GM12878 (cell line): ENCODE data around the gene ALG2. TPM values are rescaled to one million over a fixed set of nuclear protein-coding genes. Genes with fewer than 3 reads are reported as not detected.

Experiments
- ATF7 ChIP-seq: fragments of 450-650 bp; IDR thresholded peaks from 2 replicates; pipeline ENCODE4 v1.6.1; 2016; ENCODE audit warnings: low read depth, mild to moderate bottlenecking
- BCL3 ChIP-seq: IDR thresholded peaks from 2 replicates; pipeline ENCODE4 v1.6.1; 2011; ENCODE audit warnings: borderline replicate concordance, low read depth, mild to moderate bottlenecking, moderate library complexity, low read length; ENCODE audit not compliant: insufficient read depth, poor library complexity, severe bottlenecking
- FOS ChIP-seq: IDR thresholded peaks from 3 replicates; pipeline ENCODE4 v1.6.1; 2011; ENCODE audit warnings: borderline replicate concordance; ENCODE audit not compliant: insufficient read length; ENCODE audit errors: extremely low read depth
- HCFC1 ChIP-seq: fragments of 150-350 bp; IDR thresholded peaks from 2 replicates; pipeline ENCODE4 v1.6.1; 2014; ENCODE audit warnings: low read length
- IRF4 ChIP-seq: IDR thresholded peaks from 2 replicates; pipeline ENCODE4 v1.6.1; 2011; ENCODE audit warnings: low read depth, low read length
- NR2C2 ChIP-seq: IDR thresholded peaks from 2 replicates; pipeline ENCODE4 v1.6.1; 2011; ENCODE audit warnings: borderline replicate concordance, low read depth; ENCODE audit not compliant: control insufficient read depth, insufficient read length
- POU2F2 ChIP-seq: IDR thresholded peaks from 3 replicates; pipeline ENCODE4 v1.6.1; 2011; ENCODE audit warnings: low read depth, mild to moderate bottlenecking, low read length, borderline replicate concordance
- RB1 ChIP-seq: fragments of 450-650 bp; formaldehyde crosslinking; IDR thresholded peaks from 2 replicates; pipeline ENCODE4 v1.6.1; 2017; ENCODE audit warnings: mild to moderate bottlenecking, borderline replicate concordance
- RBBP5 ChIP-seq: fragments of 200-600 bp; sonication (generic); conservative IDR thresholded peaks from 2 replicates; pipeline ENCODE4 v1.6.1; 2016
- SMAD1 ChIP-seq: fragments of 450-650 bp; IDR thresholded peaks from 2 replicates; pipeline ENCODE4 v1.6.1; 2018; ENCODE audit warnings: mild to moderate bottlenecking, low read depth; ENCODE audit not compliant: partially characterized antibody
- SMC3 ChIP-seq: IDR thresholded peaks from 2 replicates; pipeline ENCODE4 v1.6.1; 2011; ENCODE audit warnings: low read length, improper control_type of control experiment, borderline replicate concordance
- SREBF2 ChIP-seq: IDR thresholded peaks from 2 replicates; pipeline ENCODE4 v1.6.1; 2012; ENCODE audit warnings: mild to moderate bottlenecking, low read length
- STAT3 ChIP-seq: IDR thresholded peaks from 2 replicates; pipeline ENCODE4 v1.6.1; 2011; ENCODE audit warnings: low read depth, low read length, improper control_type of control experiment
- TCF3 ChIP-seq: IDR thresholded peaks from 2 replicates; pipeline ENCODE4 v1.6.1; 2012; ENCODE audit warnings: low read depth, mild to moderate bottlenecking, low read length, borderline replicate concordance; ENCODE audit not compliant: insufficient read depth
- ZBED1 ChIP-seq: IDR thresholded peaks from 2 replicates; pipeline ENCODE4 v1.6.1; 2016; ENCODE audit warnings: borderline replicate concordance
- ZBTB11 ChIP-seq: fragments of 450-650 bp; formaldehyde crosslinking; IDR thresholded peaks from 2 replicates; pipeline ENCODE4 v1.5.0; 2022; ENCODE audit warnings: mild to moderate bottlenecking, missing genetic modification characterization
- ZZZ3 ChIP-seq: IDR thresholded peaks from 2 replicates; pipeline ENCODE4 v1.6.1; 2011; ENCODE audit warnings: low read depth; ENCODE audit not compliant: control insufficient read depth, insufficient read length
- polyA plus RNA-seq, 11 experiments: library from polyadenylated mRNA; depleted of rRNA in 4 of 11; unstranded in 6 of 11; stranded (reverse) in 5 of 11; fragments of >200 nt; fragmentation: Nextera tagmentation in 4 of 11; fragmentation: Illumina TruSeq in 1 of 11; extraction: Ambion mirVana in 4 of 11; extraction: Trizol in 1 of 11; gene quantifications; 1 replicate in 1 of 11; 2 replicates in 10 of 11; pipeline versions ENCODE4 v1.2.1 to v1.2.3, GENCODE V29; 2011 to 2016; ENCODE audit warnings: inconsistent platforms in 2 of 11, missing spikeins in 2 of 11, low read depth in 1 of 11
- total RNA-seq, 4 experiments: library from RNA; depleted of rRNA in 3 of 4; stranded (reverse); fragments of >200 nt in 3 of 4; fragmentation: Illumina TruSeq in 1 of 4; extraction: Trizol in 1 of 4; gene quantifications; 2 replicates each; pipeline versions ENCODE4 v1.2.1 to v1.2.3, GENCODE V29; 2013 to 2021
- TF ChIP-seq, protein P1 (sequence below): IDR thresholded peaks from 2 replicates; pipeline ENCODE4 v1.6.1; 2011; ENCODE audit warnings: low read depth, low read length, improper control_type of control experiment, borderline replicate concordance
- TF ChIP-seq, protein P2 (sequence below): fragments of 450-650 bp; IDR thresholded peaks from 2 replicates; pipeline ENCODE4 v1.6.1; 2017; ENCODE audit warnings: mild to moderate bottlenecking, low read depth, inconsistent platforms; ENCODE audit not compliant: poor library complexity, severe bottlenecking
- TF ChIP-seq, protein P3 (sequence below): IDR thresholded peaks from 2 replicates; pipeline ENCODE4 v1.6.1; 2012; ENCODE audit warnings: mild to moderate bottlenecking, low read depth, low read length

ALG2 gene
- total and polyA plus RNA-seq, 10 of the 15 experiments (the other 5 are each of a cell fraction or from before 2014, with no cell fraction given): 8.8 to 52.5 (median 38.6) TPM

GRCh38 chr9:99181621-99182020, 40.1 kb downstream of the ALG2 start (continued):
- TF ChIP-seq HCFC1 (no peak), SMC3 (no peak; the same call in 1 of the 2 replicates), FOS (no peak), RB1 (no peak), NR2C2 (no peak), IRF4 (peak; percentile 54; the same call in 1 of the 2 replicates), SMAD1 (no peak), ZBED1 (peak; percentile 88), SREBF2 (no peak), BCL3 (peak; percentile 99), ZZZ3 (no peak), STAT3 (no peak), ATF7 (peak; percentile 77), ZBTB11 (CRISPR knock-in tag) (0 out of 2 replicates have a peak, but pooled peaks have one; percentile 17), RBBP5 (no peak), TCF3 (0 out of 2 replicates have a peak, but pooled peaks have one; percentile 59), POU2F2 (peak; percentile 84)
- TF ChIP-seq, protein P1, sequence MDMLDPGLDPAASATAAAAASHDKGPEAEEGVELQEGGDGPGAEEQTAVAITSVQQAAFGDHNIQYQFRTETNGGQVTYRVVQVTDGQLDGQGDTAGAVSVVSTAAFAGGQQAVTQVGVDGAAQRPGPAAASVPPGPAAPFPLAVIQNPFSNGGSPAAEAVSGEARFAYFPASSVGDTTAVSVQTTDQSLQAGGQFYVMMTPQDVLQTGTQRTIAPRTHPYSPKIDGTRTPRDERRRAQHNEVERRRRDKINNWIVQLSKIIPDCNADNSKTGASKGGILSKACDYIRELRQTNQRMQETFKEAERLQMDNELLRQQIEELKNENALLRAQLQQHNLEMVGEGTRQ: no peak
- TF ChIP-seq, protein P2, sequence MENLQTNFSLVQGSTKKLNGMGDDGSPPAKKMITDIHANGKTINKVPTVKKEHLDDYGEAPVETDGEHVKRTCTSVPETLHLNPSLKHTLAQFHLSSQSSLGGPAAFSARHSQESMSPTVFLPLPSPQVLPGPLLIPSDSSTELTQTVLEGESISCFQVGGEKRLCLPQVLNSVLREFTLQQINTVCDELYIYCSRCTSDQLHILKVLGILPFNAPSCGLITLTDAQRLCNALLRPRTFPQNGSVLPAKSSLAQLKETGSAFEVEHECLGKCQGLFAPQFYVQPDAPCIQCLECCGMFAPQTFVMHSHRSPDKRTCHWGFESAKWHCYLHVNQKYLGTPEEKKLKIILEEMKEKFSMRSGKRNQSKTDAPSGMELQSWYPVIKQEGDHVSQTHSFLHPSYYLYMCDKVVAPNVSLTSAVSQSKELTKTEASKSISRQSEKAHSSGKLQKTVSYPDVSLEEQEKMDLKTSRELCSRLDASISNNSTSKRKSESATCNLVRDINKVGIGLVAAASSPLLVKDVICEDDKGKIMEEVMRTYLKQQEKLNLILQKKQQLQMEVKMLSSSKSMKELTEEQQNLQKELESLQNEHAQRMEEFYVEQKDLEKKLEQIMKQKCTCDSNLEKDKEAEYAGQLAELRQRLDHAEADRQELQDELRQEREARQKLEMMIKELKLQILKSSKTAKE: peak; percentile 91
- TF ChIP-seq, protein P3, sequence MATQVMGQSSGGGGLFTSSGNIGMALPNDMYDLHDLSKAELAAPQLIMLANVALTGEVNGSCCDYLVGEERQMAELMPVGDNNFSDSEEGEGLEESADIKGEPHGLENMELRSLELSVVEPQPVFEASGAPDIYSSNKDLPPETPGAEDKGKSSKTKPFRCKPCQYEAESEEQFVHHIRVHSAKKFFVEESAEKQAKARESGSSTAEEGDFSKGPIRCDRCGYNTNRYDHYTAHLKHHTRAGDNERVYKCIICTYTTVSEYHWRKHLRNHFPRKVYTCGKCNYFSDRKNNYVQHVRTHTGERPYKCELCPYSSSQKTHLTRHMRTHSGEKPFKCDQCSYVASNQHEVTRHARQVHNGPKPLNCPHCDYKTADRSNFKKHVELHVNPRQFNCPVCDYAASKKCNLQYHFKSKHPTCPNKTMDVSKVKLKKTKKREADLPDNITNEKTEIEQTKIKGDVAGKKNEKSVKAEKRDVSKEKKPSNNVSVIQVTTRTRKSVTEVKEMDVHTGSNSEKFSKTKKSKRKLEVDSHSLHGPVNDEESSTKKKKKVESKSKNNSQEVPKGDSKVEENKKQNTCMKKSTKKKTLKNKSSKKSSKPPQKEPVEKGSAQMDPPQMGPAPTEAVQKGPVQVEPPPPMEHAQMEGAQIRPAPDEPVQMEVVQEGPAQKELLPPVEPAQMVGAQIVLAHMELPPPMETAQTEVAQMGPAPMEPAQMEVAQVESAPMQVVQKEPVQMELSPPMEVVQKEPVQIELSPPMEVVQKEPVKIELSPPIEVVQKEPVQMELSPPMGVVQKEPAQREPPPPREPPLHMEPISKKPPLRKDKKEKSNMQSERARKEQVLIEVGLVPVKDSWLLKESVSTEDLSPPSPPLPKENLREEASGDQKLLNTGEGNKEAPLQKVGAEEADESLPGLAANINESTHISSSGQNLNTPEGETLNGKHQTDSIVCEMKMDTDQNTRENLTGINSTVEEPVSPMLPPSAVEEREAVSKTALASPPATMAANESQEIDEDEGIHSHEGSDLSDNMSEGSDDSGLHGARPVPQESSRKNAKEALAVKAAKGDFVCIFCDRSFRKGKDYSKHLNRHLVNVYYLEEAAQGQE: no peak
